ENCODE measurements around the gene NPAS3.

The NPAS3 gene

DNA sequence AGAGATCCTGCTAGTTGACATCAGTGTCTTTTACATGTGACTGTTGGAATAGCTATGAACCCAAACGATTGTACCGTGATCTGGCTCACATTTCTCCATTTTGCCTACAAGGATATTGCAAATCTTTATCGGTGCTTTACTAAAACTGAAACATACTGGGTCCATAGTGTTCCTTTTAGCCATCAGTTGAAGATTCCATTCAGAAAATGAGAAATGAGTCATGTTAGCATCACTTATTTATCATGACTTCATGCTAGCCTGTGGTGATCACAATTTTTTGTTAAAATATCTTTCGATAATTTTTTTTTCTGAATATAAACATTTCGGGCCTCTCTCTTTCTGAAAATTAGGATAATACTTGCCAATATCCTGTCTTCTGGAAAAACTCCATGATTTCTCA lies 801.9 kb downstream of the NPAS3 start:
- H3K4me3 ChIP-seq (ENCODE audit: low read length) = no peak overlapping the region

DNA sequence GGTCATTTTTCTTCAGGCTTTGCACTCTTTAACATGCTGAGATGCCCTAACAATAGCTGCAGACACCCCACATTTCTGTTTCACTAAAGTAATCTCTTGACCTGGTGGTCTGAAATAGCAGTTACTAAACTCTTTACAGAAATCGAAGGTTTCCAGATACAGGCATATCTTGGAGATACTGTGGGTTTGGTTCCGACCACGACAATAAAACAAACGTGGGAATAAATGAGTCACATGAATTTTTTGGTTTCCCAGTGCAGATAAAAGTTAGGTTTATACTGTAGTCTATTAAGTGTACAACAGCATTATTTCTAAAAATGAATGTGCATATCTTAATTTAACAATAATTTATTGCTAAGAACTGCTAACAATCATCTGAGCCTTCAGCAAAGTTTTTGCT lies 803.5 kb downstream of the NPAS3 start:
- no peaks in the 10 kb centered on the region for H3K4me1 ChIP-seq (ENCODE audit: low read length)
- no peak overlapping the region for H3K9ac ChIP-seq (ENCODE audit: low read length)
- no peak for DNase-seq
- no peaks in the 10 kb centered on the region for H4K20me1 ChIP-seq (ENCODE audit: insufficient read depth, low read length)
- no peak overlapping the region for H2AFZ ChIP-seq (ENCODE audit: low read length)
- no peaks in the 10 kb centered on the region for H3K9me2 ChIP-seq (replicated peaks; ENCODE audit: insufficient read depth, low read length)
- TF ChIP-seq EZH2phosphoT487 (IDR thresholded peaks at IDR 0.05; ENCODE audit: low read length) (no peak), EZH2 (optimal IDR thresholded peaks at IDR 0.05; ENCODE audit: low read depth, low read length) (no peak)
- TF ChIP-seq, protein P1, sequence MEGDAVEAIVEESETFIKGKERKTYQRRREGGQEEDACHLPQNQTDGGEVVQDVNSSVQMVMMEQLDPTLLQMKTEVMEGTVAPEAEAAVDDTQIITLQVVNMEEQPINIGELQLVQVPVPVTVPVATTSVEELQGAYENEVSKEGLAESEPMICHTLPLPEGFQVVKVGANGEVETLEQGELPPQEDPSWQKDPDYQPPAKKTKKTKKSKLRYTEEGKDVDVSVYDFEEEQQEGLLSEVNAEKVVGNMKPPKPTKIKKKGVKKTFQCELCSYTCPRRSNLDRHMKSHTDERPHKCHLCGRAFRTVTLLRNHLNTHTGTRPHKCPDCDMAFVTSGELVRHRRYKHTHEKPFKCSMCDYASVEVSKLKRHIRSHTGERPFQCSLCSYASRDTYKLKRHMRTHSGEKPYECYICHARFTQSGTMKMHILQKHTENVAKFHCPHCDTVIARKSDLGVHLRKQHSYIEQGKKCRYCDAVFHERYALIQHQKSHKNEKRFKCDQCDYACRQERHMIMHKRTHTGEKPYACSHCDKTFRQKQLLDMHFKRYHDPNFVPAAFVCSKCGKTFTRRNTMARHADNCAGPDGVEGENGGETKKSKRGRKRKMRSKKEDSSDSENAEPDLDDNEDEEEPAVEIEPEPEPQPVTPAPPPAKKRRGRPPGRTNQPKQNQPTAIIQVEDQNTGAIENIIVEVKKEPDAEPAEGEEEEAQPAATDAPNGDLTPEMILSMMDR (IDR thresholded peaks at IDR 0.05; ENCODE audit: low read length) = no peak
- H3K4me3 ChIP-seq (ENCODE audit: low read length) = no peak overlapping the region
- no peaks in the 10 kb centered on the region for H3F3A ChIP-seq (ENCODE audit: insufficient read depth, low read length)
- no peaks in the 10 kb centered on the region for H3K79me2 ChIP-seq (ENCODE audit: low read length)
- H3K27ac ChIP-seq (ENCODE audit: low read length) = no peak overlapping the region
- no peaks in the 10 kb centered on the region for H3K27me3 ChIP-seq (replicated peaks; ENCODE audit: insufficient read depth, low read length)
- H3K4me2 ChIP-seq (ENCODE audit: low read depth, low read length) = no peak overlapping the region
- no peaks in the 10 kb centered on the region for H3K9me3 ChIP-seq (replicated peaks; ENCODE audit: insufficient read depth, low read length)
- H3K36me3 ChIP-seq (replicated peaks; ENCODE audit: insufficient read depth, low read length) = no peaks in the 10 kb centered on the region

More for the DNA sequence above, 801.9 kb downstream of the NPAS3 start:
- H3K9me2 ChIP-seq (replicated peaks; ENCODE audit: insufficient read depth, low read length) = no peaks in the 10 kb centered on the region
- DNase-seq = no peak
- no peaks in the 10 kb centered on the region for H3K36me3 ChIP-seq (replicated peaks; ENCODE audit: insufficient read depth, low read length)
- TF ChIP-seq, protein P1 (IDR thresholded peaks at IDR 0.05; ENCODE audit: low read length) = no peak
- no peak for TF ChIP-seq EZH2 (optimal IDR thresholded peaks at IDR 0.05; ENCODE audit: low read depth, low read length)
- TF ChIP-seq EZH2phosphoT487 (IDR thresholded peaks at IDR 0.05; ENCODE audit: low read length) = no peak
- no peak overlapping the region for H2AFZ ChIP-seq (ENCODE audit: low read length)
- no peaks in the 10 kb centered on the region for H4K20me1 ChIP-seq (ENCODE audit: insufficient read depth, low read length)
- H3K9me3 ChIP-seq (replicated peaks; ENCODE audit: insufficient read depth, low read length) = no peaks in the 10 kb centered on the region
- no peaks in the 10 kb centered on the region for H3K79me2 ChIP-seq (ENCODE audit: low read length)
- H3F3A ChIP-seq (ENCODE audit: insufficient read depth, low read length) = no peaks in the 10 kb centered on the region
- H3K9ac ChIP-seq (ENCODE audit: low read length) = no peak overlapping the region
- H3K27ac ChIP-seq (ENCODE audit: low read length) = no peak overlapping the region
- no peaks in the 10 kb centered on the region for H3K4me1 ChIP-seq (ENCODE audit: low read length)
- H3K27me3 ChIP-seq (replicated peaks; ENCODE audit: insufficient read depth, low read length) = no peaks in the 10 kb centered on the region
- no peak overlapping the region for H3K4me2 ChIP-seq (ENCODE audit: low read depth, low read length)

DNA sequence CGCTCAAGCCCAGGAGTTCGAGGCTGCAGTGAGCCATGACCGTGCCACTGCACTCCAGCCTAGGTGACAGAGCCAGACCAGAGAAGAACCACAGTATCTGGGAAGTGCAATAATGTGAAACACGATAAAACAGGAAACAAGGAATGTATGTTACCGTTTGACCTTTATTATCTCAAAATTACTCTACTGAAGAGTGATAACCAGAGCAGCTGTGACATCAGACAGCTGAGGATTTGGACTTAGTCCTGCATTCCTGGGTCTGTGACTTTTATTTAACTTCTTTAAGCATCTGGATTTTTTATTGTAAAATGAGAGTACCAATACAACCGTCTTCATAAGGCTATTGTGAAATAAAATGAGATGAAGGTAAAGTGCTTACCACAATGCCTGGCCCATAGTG lies 806.5 kb downstream of the NPAS3 start:
- Histone ChIP-seq H4K20me1 (ENCODE audit: insufficient read depth, low read length) (no peaks in the 10 kb centered on the region), H3K4me2 (ENCODE audit: low read depth, low read length) (no peak overlapping the region), H3K9me3 (replicated peaks; ENCODE audit: insufficient read depth, low read length) (no peaks in the 10 kb centered on the region), H3K9ac (ENCODE audit: low read length) (no peak overlapping the region), H2AFZ (ENCODE audit: low read length) (no peak overlapping the region), H3K27me3 (replicated peaks; ENCODE audit: insufficient read depth, low read length) (no peaks in the 10 kb centered on the region), H3K4me1 (ENCODE audit: low read length) (no peaks in the 10 kb centered on the region), H3F3A (ENCODE audit: insufficient read depth, low read length) (no peaks in the 10 kb centered on the region), H3K36me3 (replicated peaks; ENCODE audit: insufficient read depth, low read length) (no peaks in the 10 kb centered on the region), H3K4me3 (ENCODE audit: low read length) (no peak overlapping the region), H3K27ac (ENCODE audit: low read length) (no peak overlapping the region), H3K9me2 (replicated peaks; ENCODE audit: insufficient read depth, low read length) (no peaks in the 10 kb centered on the region), H3K79me2 (ENCODE audit: low read length) (no peaks in the 10 kb centered on the region)
- DNase-seq = no peak
- no peak for TF ChIP-seq EZH2phosphoT487 (IDR thresholded peaks at IDR 0.05; ENCODE audit: low read length)
- TF ChIP-seq, protein P1 (IDR thresholded peaks at IDR 0.05; ENCODE audit: low read length) = no peak
- no peak for TF ChIP-seq EZH2 (optimal IDR thresholded peaks at IDR 0.05; ENCODE audit: low read depth, low read length)
